RWPE2 (cell line): ENCODE results near the gene CCDC24.

ENCODE experiments used
- ATAC-seq: fragments of 200-7000 bp; cut with Tn5 transposase; 3 replicates; pipeline ENCODE4 v1.9.1; 2021; ENCODE audit warnings: low read depth
- DNase-seq: peaks from one replicate; pipeline ENCODE4 v3.0.0-alpha.2; 2020; ENCODE audit warnings: low spot score
- H3K27ac ChIP-seq: fragments of 450-650 bp; 2 replicates; pipeline ENCODE4 v1.5.1; 2017; ENCODE audit warnings: mild to moderate bottlenecking; ENCODE audit not compliant: poor library complexity, severe bottlenecking
- H3K27me3 ChIP-seq: fragments of 250-450 bp; sonication (Bioruptor Pico); 2 replicates; pipeline ENCODE4 v1.5.1; 2021; ENCODE audit warnings: mild to moderate bottlenecking, moderate library complexity; ENCODE audit not compliant: insufficient read depth, poor library complexity, severe bottlenecking
- H3K36me3 ChIP-seq: fragments of 250-450 bp; sonication (Bioruptor Pico); 2 replicates; pipeline ENCODE4 v1.5.1; 2020; ENCODE audit warnings: low read depth, mild to moderate bottlenecking, moderate library complexity
- H3K4me1 ChIP-seq: fragments of 250-450 bp; sonication (Bioruptor Pico); 2 replicates; pipeline ENCODE4 v1.5.1; 2021; ENCODE audit warnings: mild to moderate bottlenecking, moderate library complexity; ENCODE audit not compliant: insufficient read depth, poor library complexity, severe bottlenecking
- H3K4me3 ChIP-seq: fragments of 250-450 bp; sonication (Bioruptor Pico); 2 replicates; pipeline ENCODE4 v1.5.1; 2021; ENCODE audit warnings: mild to moderate bottlenecking, moderate library complexity; ENCODE audit not compliant: severe bottlenecking
- H3K9me3 ChIP-seq: fragments of 250-450 bp; sonication (Bioruptor Pico); 2 replicates; pipeline ENCODE4 v1.5.1; 2021; ENCODE audit warnings: mild to moderate bottlenecking, moderate library complexity; ENCODE audit not compliant: severe bottlenecking
- TF ChIP-seq, protein P1 (sequence below): fragments of 450-650 bp; IDR thresholded peaks from one replicate; pipeline ENCODE4 v1.5.1; 2017; ENCODE audit warnings: mild to moderate bottlenecking, moderate library complexity; ENCODE audit not compliant: poor library complexity, severe bottlenecking

CCDC24 gene

GRCh38 chr1:43994071-43994470, 2.7 kb downstream of the CCDC24 start:
- Histone ChIP-seq H3K36me3 (no peaks in the 10 kb centered on the region), H3K27ac (no peak overlapping the region), H3K4me1 (no peaks in the 10 kb centered on the region), H3K27me3 (no peaks in the 10 kb centered on the region), H3K4me3 (no peak overlapping the region), H3K9me3 (no peaks in the 10 kb centered on the region)
- ATAC-seq (no peak), DNase-seq (no peak)
- TF ChIP-seq, protein P1, sequence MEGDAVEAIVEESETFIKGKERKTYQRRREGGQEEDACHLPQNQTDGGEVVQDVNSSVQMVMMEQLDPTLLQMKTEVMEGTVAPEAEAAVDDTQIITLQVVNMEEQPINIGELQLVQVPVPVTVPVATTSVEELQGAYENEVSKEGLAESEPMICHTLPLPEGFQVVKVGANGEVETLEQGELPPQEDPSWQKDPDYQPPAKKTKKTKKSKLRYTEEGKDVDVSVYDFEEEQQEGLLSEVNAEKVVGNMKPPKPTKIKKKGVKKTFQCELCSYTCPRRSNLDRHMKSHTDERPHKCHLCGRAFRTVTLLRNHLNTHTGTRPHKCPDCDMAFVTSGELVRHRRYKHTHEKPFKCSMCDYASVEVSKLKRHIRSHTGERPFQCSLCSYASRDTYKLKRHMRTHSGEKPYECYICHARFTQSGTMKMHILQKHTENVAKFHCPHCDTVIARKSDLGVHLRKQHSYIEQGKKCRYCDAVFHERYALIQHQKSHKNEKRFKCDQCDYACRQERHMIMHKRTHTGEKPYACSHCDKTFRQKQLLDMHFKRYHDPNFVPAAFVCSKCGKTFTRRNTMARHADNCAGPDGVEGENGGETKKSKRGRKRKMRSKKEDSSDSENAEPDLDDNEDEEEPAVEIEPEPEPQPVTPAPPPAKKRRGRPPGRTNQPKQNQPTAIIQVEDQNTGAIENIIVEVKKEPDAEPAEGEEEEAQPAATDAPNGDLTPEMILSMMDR: no peak

- TF ChIP-seq, protein P1: peak; percentile 38
- H3K36me3 ChIP-seq: no peaks in the 10 kb centered on the region
- H3K27me3 ChIP-seq: no peaks in the 10 kb centered on the region
- H3K27ac ChIP-seq: no peak overlapping the region
- no peaks in the 10 kb centered on the region for H3K9me3 ChIP-seq
- no peak overlapping the region for H3K4me3 ChIP-seq
- peak; percentile 8; the same call in 1 of the 3 replicates for ATAC-seq
- H3K4me1 ChIP-seq: no peaks in the 10 kb centered on the region
- no peak for DNase-seq
Observed at GRCh38 chr1:43994794-43995790, 3.7 kb downstream of the CCDC24 start.

- H3K4me3 ChIP-seq: no peak overlapping the region
Observed at GRCh38 chr1:43995984-43996732, 4.8 kb downstream of the CCDC24 start.

DNA sequence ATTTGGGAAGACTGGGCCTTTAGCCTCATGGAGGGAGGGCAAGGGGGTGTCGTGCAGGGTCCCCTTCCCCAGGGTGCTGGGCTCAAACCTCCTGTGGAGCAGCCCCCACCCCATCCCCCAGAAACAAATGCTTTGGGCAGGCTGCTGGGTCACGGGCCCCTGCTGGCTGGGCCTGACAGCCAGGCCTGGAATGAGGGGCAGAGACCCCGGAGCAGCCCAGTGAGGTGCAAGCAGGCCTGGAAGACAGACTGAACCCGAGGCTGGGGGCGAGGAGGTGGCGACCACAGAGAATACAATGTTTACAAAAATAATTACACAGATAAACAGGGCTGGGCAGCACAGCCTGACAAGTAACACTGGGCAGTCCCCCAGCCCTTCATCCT, 5.3 kb downstream of the CCDC24 start:
- no peaks in the 10 kb centered on the region for H3K9me3 ChIP-seq
- H3K4me3 ChIP-seq: no peak overlapping the region
- no peaks in the 10 kb centered on the region for H3K4me1 ChIP-seq
- no peaks in the 10 kb centered on the region for H3K27me3 ChIP-seq
- TF ChIP-seq, protein P1: no peak
- ATAC-seq: no peak
- no peak for DNase-seq
- no peaks in the 10 kb centered on the region for H3K36me3 ChIP-seq
- H3K27ac ChIP-seq: no peak overlapping the region

More at GRCh38 chr1:43995984-43996732, 4.8 kb downstream of the CCDC24 start:
- Histone ChIP-seq H3K9me3 (no peaks in the 10 kb centered on the region), H3K27me3 (no peaks in the 10 kb centered on the region), H3K4me1 (no peaks in the 10 kb centered on the region), H3K36me3 (no peaks in the 10 kb centered on the region), H3K27ac (no peak overlapping the region)
- TF ChIP-seq, protein P1: no peak
- ATAC-seq (no peak), DNase-seq (no peak)
